Hippocampal formation (tissue), 2 donors: ENCODE measurements around the gene APCS.

Experiments used
- DNase-seq, 2 donors: peaks; one replicate each; lab custom pipeline; 2025; lab: John Stamatoyannopoulos, UW

The APCS gene

GRCh38 chr1:159587461-159587951 is at the start of gene APCS:
APCS (plus strand) TSS chr1:159587826; CDS start chr1:159587922, 96 bp downstream.
- DNase-seq, result no peak

DNA sequence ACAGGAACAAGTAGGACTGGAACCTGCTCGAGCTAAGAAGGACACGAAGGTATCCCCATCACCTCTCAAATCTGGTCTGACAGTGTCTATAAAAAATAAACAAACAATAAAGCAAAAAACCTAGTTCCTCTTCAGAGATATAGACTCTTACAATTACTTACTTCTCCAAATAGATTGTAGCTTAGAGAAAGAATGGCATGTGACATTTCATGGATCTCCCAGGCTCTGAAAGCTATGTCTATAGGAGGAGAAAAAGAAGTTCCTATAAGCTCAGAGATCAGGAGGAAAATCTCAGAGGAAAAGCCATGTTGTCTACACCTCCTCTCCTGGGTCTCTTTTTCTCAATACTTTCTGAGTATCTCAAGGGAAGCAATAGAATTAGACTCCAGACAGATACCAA is 39.5 kb upstream of the APCS start:
- DNase-seq, result no peak

- DNase-seq, result no peak
Measured at GRCh38 chr1:159554261-159554660, 33.4 kb upstream of the APCS start.

- no peak for DNase-seq
Measured at GRCh38 chr1:159554696-159555095, 32.9 kb upstream of the APCS start.

DNA sequence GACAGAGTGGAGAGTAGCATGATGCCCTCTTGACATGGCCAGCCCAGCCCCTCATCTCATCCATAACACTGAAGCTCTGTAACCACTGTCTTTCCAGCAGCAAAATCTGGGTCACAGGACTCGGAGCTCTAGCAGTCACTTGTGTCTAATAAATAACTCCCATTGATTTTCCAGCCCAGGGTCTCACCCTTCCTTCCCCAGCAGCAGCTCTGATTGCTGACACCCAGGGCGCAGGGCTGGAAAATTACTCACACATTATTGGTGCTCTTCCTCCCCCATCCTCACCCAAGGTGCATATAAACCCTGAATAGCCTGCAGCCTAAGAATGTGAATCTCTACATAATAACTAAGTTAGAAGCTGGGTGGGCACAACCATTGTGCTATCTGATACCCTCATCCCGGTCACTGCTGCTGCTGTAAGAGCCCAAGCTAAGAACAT is 30.7 kb upstream of the APCS start:
- DNase-seq, result no peak

GRCh38 chr1:159560599-159560998 is 27.0 kb upstream of the APCS start:
- no peak for DNase-seq

DNA sequence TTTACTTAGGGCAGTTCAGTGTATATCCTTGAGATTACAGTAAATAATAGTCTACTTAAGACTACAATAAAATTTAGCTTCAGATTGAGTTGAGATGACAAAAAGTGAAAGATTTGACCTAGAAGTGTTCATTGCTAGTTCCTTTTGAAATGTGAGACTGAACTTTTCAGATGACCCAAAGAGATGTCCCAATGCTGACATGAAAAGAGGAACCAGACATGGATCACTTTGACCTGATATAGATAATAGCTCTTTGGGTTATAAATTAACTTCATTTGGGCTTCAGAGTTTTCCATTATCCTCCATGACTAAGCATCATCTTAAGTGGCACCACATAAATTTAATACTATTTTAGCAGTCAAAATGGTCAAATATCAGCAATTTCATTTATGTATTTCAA is 26.1 kb upstream of the APCS start:
- DNase-seq, result no peak

DNA sequence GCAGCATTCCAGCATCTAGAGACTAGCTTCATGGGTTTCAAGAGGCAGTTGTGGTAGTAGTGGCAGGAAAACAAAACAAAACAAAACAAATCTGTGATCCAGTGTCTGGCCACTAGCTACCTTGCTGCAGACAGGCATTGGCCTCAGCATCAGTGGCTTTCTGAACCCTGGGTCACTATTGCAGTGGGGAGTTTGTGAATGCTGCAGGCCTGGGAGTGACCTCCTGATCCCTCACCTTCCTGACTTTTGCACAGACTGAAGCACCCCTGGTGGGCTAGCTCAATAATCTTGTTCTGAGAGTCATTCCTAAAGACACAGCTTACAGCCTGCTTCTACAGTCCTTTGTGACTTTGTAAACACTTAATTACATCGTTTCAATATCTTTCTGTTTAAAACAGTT is 24.9 kb upstream of the APCS start:
- DNase-seq, result no peak

- no peak for DNase-seq
Measured at GRCh38 chr1:159577446-159577845, 10.2 kb upstream of the APCS start.

GRCh38 chr1:159580340-159580739 is 7.3 kb upstream of the APCS start:
- DNase-seq, result no peak

DNA sequence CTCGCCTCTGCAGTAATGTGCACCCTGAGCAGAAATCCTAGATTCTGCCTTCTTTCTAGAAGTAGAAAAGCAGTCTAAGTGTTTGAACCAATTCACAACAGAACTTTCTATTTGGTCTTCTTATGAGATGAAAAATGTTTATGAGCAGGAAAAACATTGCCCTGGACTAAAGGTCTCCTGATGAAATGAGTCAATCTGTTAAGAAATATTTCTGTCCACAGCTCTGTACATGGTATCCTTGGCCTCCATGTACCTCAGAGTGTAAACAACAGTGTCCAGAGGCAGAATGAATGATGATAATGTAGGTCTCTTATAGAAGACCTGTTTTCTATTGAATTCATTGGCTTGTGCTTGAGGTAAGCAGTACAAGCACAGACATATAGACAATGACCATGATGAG is 6.2 kb upstream of the APCS start:
- DNase-seq, result no peak

- DNase-seq, result no peak
Measured at GRCh38 chr1:159584536-159584935, 3.1 kb upstream of the APCS start.

GRCh38 chr1:159591981-159592380 is 4.4 kb downstream of the APCS start:
- DNase-seq, result no peak

DNA sequence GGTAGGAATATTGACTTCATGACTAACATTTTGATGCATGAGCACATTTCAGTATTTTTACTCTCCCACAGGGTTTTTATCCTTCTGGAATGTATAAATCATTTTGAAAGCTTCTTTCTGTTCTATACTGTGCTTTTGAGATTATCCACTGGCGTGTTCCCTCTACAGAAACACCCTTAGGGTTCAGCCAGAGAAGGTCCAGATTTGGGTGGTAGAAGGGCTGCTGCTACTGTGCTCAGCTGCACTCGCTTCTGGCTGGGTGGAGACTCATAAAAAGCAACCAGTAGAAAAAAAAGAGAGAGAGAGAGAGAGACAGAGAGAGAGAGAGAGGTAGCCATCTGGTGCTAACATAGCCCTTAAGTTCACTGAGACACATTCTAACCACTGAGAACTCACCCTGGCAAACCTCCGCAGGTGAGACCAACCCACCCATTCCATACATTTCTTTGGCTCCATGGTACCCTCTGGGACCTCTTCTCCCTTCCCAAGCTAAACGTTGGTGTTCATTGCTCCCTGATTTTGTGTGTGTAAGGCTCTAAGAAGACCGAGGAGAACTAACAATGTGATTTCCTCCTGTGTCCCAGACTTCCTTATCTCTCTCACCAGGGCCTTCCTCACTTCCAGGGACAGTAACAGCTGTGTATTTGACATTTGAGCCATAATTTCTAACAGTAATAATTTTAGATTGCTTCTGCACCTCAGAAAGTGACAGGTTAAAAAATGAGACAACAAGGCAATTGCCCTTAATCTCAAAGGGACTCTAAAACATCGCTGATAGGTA is 7.2 kb downstream of the APCS start:
- DNase-seq, result no peak

- no peak for DNase-seq
Measured at GRCh38 chr1:159598196-159598595, 10.6 kb downstream of the APCS start.

GRCh38 chr1:159600894-159601293 is 13.3 kb downstream of the APCS start:
- no peak for DNase-seq

DNA sequence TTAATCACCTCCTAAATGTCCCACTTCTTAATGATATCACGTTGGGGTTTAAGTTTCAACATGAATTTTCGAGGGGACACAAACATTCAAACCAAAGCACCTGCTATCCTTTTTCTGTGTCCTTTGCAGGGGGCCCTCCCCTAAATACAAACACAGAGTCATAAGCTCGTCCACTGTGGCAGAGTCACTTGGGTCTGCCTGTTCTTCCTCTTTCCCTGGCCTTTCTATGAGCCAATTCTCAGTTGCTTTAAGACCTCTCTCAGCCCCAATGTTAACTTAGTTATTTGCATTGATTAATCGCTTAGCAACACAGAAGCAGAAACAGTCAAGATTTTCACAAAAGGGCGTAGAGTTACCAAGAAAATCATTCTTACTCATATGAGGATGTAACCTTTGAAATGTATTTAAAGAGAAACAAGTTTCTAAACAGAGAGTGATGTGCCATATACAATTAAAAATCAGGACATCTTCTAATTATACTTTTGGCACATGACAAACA is 14.9 kb downstream of the APCS start:
- no peak for DNase-seq

GRCh38 chr1:159612211-159612885 is 24.7 kb downstream of the APCS start:
- no peak for DNase-seq

DNA sequence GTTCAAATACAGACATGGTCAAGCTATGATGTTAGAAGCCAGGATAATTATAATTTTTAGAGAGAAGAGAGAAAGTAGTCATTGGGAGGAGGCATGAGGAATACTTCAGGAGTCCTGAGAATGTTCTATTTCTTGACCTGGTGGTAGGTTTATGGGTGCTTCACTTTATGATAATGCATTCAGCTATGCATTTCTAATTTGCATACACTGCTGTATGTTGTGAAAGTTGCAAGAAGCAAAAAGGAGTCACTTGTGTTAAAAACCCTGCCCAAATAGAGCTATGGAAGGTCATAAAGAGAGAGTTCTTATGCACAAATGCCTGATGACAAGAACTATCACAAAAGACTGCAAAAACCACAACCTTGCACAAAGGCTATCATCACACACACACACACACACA is 45.3 kb downstream of the APCS start:
- no peak for DNase-seq
